GM13977 (cell line): ENCODE data around the gene KCNA10.

ENCODE experiments used
- DNase-seq: peaks from one replicate; pipeline ENCODE4 v3.0.0; 2012; ENCODE audit warnings: low spot score
- in situ Hi-C: fragments of 300-500 bp; cut with MboI; formaldehyde crosslinking; loops from one replicate; pipeline ENCODE4 v1.12.0; 2022; ENCODE audit warnings: low sequenced_read_pairs, low pct_unique_long_range_greater_than_20kb, mixed read lengths, inconsistent platforms; ENCODE audit not compliant: unreplicated experiment
- TF ChIP-seq, protein P1 (sequence below): IDR thresholded peaks from 2 replicates; pipeline ENCODE4 v1.5.1; 2012; ENCODE audit warnings: mild to moderate bottlenecking, control low read depth; ENCODE audit not compliant: insufficient read depth; ENCODE audit errors: extremely low read depth, missing control alignments

The KCNA10 gene

GRCh38 chr1:110506541-110506940 is 12.4 kb downstream of the KCNA10 start:
- TF ChIP-seq, protein P1, sequence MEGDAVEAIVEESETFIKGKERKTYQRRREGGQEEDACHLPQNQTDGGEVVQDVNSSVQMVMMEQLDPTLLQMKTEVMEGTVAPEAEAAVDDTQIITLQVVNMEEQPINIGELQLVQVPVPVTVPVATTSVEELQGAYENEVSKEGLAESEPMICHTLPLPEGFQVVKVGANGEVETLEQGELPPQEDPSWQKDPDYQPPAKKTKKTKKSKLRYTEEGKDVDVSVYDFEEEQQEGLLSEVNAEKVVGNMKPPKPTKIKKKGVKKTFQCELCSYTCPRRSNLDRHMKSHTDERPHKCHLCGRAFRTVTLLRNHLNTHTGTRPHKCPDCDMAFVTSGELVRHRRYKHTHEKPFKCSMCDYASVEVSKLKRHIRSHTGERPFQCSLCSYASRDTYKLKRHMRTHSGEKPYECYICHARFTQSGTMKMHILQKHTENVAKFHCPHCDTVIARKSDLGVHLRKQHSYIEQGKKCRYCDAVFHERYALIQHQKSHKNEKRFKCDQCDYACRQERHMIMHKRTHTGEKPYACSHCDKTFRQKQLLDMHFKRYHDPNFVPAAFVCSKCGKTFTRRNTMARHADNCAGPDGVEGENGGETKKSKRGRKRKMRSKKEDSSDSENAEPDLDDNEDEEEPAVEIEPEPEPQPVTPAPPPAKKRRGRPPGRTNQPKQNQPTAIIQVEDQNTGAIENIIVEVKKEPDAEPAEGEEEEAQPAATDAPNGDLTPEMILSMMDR, result no peak
- DNase-seq, result no peak
- in situ Hi-C loops, result no loop called here

DNA sequence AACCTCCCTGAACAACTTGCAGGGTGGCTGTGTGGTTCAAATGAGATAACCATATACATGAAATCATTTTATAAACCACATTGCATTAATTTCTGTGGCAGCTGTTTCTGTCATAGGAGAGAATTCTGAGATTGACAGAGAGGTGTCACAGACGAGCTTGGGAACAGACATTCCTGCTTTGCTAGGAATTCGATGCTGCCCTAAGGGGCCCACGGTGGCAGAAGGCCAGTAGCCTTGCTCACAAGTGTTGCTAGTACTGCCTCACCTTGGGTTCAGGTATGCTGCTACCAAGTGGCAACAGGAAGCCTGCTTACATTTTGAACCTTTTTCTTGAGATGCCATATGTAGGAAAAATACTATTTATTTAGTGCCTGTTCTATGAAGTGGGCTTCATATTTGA is 13.4 kb downstream of the KCNA10 start:
- no peak for DNase-seq
- TF ChIP-seq, protein P1, result no peak
- in situ Hi-C loops, result no loop called here

DNA sequence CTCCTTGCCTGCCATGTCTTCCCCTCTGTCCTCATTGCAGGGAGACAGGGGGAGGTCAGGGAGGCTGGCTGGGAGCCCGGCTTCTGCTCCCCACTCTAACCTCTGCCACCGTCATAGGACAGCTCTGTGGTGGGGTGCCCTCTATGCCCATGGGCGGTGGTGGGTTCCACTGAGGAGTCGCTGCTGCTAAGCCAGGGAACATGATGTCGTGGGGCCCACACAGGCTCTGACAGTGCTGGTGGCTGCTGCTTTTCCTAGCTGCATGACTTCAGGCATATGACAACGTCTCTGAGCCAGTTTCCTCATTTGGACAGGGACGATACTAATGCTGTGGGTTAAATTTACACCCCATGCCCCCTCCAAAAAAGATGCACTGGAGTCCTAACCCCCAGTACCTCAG is 14.7 kb downstream of the KCNA10 start:
- no peak for DNase-seq
- in situ Hi-C loops, result no loop called here
- TF ChIP-seq, protein P1, result no peak

DNA sequence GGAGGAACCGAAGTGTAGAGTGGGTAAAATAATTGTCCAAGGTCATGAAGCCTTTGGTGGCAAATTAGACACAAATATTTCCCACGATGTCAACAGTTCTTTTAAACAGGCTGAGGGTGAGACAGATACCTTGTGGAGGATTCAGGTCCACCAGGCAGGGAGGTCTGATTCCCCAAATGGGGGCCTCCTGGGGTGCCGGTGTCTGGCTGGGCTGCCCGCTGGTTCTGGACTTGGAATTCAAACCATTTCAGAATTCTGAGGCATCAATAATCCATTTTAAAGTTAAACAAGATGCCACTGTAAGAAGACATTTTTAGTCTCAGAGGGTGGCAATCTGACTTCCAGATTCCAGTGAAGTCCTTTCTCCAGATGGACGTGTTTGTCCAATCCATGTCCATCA is 15.5 kb downstream of the KCNA10 start:
- DNase-seq, result no peak
- TF ChIP-seq, protein P1, result no peak
- in situ Hi-C loops, result no loop called here

GRCh38 chr1:110502402-110503151 is 16.4 kb downstream of the KCNA10 start:
- TF ChIP-seq, protein P1, result no peak
- in situ Hi-C loops, result no loop called here
- DNase-seq, result no peak

GRCh38 chr1:110501488-110502132 is 17.4 kb downstream of the KCNA10 start:
- TF ChIP-seq, protein P1, result no peak
- in situ Hi-C loops, result no loop called here

More at GRCh38 chr1:110501488-110502132, 17.4 kb downstream of the KCNA10 start:
- no peak for DNase-seq
